HEK293 (cell line): ENCODE data around the gene NRP2.

ENCODE experiments used
- ELK4 ChIP-seq: IDR thresholded peaks from 2 replicates; pipeline ENCODE4 v1.6.1; 2011; ENCODE audit warnings: mild to moderate bottlenecking, low read depth, low read length, borderline replicate concordance
- GLIS1 ChIP-seq: fragments of 450-650 bp; formaldehyde crosslinking; IDR thresholded peaks from 2 replicates; pipeline ENCODE4 v1.5.1; 2016; ENCODE audit warnings: missing biosample characterization, missing genetic modification characterization
- GLIS2 ChIP-seq: fragments of 450-650 bp; formaldehyde crosslinking; IDR thresholded peaks from 2 replicates; pipeline ENCODE4 v1.5.1; 2016; ENCODE audit warnings: missing biosample characterization, missing genetic modification characterization
- HOXC10 ChIP-seq: sonication (generic); formaldehyde crosslinking; IDR thresholded peaks from 2 replicates; pipeline ENCODE4 v1.8.1; 2023; ENCODE audit warnings: mild to moderate bottlenecking, missing genetic modification reagents
- KLF16 ChIP-seq: fragments of 450-650 bp; formaldehyde crosslinking; IDR thresholded peaks from 2 replicates; pipeline ENCODE4 v1.5.1; 2017; ENCODE audit warnings: missing biosample characterization, missing genetic modification characterization
- MYNN ChIP-seq: fragments of 450-650 bp; formaldehyde crosslinking; IDR thresholded peaks from 2 replicates; pipeline ENCODE4 v1.5.1; 2016; ENCODE audit warnings: missing biosample characterization, missing genetic modification characterization, borderline replicate concordance
- OSR2 ChIP-seq: fragments of 450-650 bp; formaldehyde crosslinking; IDR thresholded peaks from 2 replicates; pipeline ENCODE4 v1.5.1; 2016; ENCODE audit warnings: missing biosample characterization, missing genetic modification characterization
- TCF7L2 ChIP-seq: IDR thresholded peaks from 2 replicates; pipeline ENCODE4 v1.6.1; 2011; ENCODE audit warnings: low read depth, mild to moderate bottlenecking, inconsistent platforms, low read length, moderate library complexity, borderline replicate concordance
- TRIM28 ChIP-seq: IDR thresholded peaks from 2 replicates; pipeline ENCODE4 v1.6.1; 2011; ENCODE audit warnings: low read length, control low read depth, borderline replicate concordance
- YY1 ChIP-seq: fragments of 450-650 bp; formaldehyde crosslinking; IDR thresholded peaks from 2 replicates; pipeline ENCODE4 v1.5.1; 2018; ENCODE audit warnings: missing biosample characterization, missing genetic modification characterization
- ZBTB1 ChIP-seq: fragments of 450-650 bp; formaldehyde crosslinking; IDR thresholded peaks from 2 replicates; pipeline ENCODE4 v1.5.1; 2016; ENCODE audit warnings: missing biosample characterization, missing genetic modification characterization
- ZBTB10 ChIP-seq: fragments of 450-650 bp; formaldehyde crosslinking; IDR thresholded peaks from 2 replicates; pipeline ENCODE4 v1.5.1; 2016; ENCODE audit warnings: missing biosample characterization, missing genetic modification characterization
- ZBTB44 ChIP-seq: fragments of 450-650 bp; IDR thresholded peaks from 2 replicates; pipeline ENCODE4 v1.5.1; 2018; ENCODE audit warnings: missing biosample characterization, mild to moderate bottlenecking, missing genetic modification characterization
- ZNF121 ChIP-seq: fragments of 450-650 bp; formaldehyde crosslinking; IDR thresholded peaks from 2 replicates; pipeline ENCODE4 v1.5.1; 2016; ENCODE audit warnings: missing biosample characterization, missing genetic modification characterization
- ZNF157 ChIP-seq: fragments of 450-650 bp; formaldehyde crosslinking; IDR thresholded peaks from 2 replicates; pipeline ENCODE4 v1.5.1; 2016; ENCODE audit warnings: missing biosample characterization, missing genetic modification characterization
- ZNF175 ChIP-seq: fragments of 450-650 bp; formaldehyde crosslinking; IDR thresholded peaks from 2 replicates; pipeline ENCODE4 v1.5.1; 2016; ENCODE audit warnings: missing biosample characterization, missing genetic modification characterization
- ZNF239 ChIP-seq: fragments of 450-650 bp; formaldehyde crosslinking; IDR thresholded peaks from 2 replicates; pipeline ENCODE4 v1.5.1; 2016; ENCODE audit warnings: missing biosample characterization, missing genetic modification characterization
- ZNF24 ChIP-seq: fragments of 450-650 bp; formaldehyde crosslinking; IDR thresholded peaks from 2 replicates; pipeline ENCODE4 v1.5.1; 2016; ENCODE audit warnings: missing biosample characterization, missing genetic modification characterization
- ZNF341 ChIP-seq: fragments of 450-650 bp; formaldehyde crosslinking; IDR thresholded peaks from 2 replicates; pipeline ENCODE4; 2016; ENCODE audit warnings: low read depth, missing biosample characterization, missing genetic modification characterization
- ZNF362 ChIP-seq: fragments of 450-650 bp; formaldehyde crosslinking; IDR thresholded peaks from 2 replicates; pipeline ENCODE4 v1.5.1; 2016; ENCODE audit warnings: missing biosample characterization, missing genetic modification characterization
- ZNF521 ChIP-seq: fragments of 450-650 bp; formaldehyde crosslinking; IDR thresholded peaks from 2 replicates; pipeline ENCODE4 v1.5.1; 2017; ENCODE audit warnings: missing biosample characterization, mild to moderate bottlenecking, missing genetic modification characterization
- ZNF530 ChIP-seq: fragments of 450-650 bp; formaldehyde crosslinking; IDR thresholded peaks from 2 replicates; pipeline ENCODE4 v1.5.1; 2016; ENCODE audit warnings: low read depth, missing biosample characterization, missing genetic modification characterization
- ZNF596 ChIP-seq: fragments of 450-650 bp; IDR thresholded peaks from 2 replicates; pipeline ENCODE4 v1.5.0; 2018; ENCODE audit warnings: missing biosample characterization, mild to moderate bottlenecking, missing genetic modification characterization, moderate library complexity
- ZNF639 ChIP-seq: fragments of 450-650 bp; formaldehyde crosslinking; IDR thresholded peaks from 2 replicates; pipeline ENCODE4 v1.5.1; 2016; ENCODE audit warnings: missing biosample characterization, missing genetic modification characterization
- TF ChIP-seq, protein P1 (sequence below): fragments of 450-650 bp; formaldehyde crosslinking; IDR thresholded peaks from 2 replicates; pipeline ENCODE4 v1.5.1; 2016; ENCODE audit warnings: missing biosample characterization, missing genetic modification characterization
- TF ChIP-seq, protein P2 (sequence below): fragments of 450-650 bp; formaldehyde crosslinking; IDR thresholded peaks from 2 replicates; pipeline ENCODE4 v1.5.1; 2016; ENCODE audit warnings: missing biosample characterization, missing genetic modification characterization, low read depth
- TF ChIP-seq, protein P3 (sequence below): fragments of 450-650 bp; formaldehyde crosslinking; IDR thresholded peaks from 2 replicates; pipeline ENCODE4 v1.5.1; 2016; ENCODE audit warnings: missing biosample characterization, missing genetic modification characterization

Gene NRP2

GRCh38 chr2:205680067-205680466 is 2.2 kb upstream of the NRP2 start (continued):
- no peak for TF ChIP-seq ZNF121 (tag by site-specific recombination)
- TF ChIP-seq, protein P1, sequence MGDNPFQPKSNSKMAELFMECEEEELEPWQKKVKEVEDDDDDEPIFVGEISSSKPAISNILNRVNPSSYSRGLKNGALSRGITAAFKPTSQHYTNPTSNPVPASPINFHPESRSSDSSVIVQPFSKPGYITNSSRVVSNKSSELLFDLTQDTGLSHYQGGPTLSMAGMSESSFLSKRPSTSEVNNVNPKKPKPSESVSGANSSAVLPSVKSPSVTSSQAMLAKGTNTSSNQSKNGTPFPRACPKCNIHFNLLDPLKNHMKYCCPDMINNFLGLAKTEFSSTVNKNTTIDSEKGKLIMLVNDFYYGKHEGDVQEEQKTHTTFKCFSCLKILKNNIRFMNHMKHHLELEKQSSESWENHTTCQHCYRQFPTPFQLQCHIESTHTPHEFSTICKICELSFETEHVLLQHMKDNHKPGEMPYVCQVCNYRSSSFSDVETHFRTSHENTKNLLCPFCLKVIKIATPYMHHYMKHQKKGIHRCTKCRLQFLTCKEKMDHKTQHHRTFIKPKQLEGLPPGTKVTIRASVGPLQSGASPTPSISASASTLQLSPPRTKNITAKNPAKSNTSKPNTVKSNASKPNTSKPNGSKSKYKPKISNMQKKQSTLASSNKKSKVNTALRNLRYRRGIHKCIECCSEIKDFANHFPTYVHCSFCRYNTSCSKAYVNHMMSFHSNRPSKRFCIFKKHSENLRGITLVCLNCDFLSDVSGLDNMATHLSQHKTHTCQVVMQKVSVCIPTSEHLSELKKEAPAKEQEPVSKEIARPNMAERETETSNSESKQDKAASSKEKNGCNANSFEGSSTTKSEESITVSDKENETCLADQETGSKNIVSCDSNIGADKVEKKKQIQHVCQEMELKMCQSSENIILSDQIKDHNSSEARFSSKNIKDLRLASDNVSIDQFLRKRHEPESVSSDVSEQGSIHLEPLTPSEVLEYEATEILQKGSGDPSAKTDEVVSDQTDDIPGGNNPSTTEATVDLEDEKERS, result no peak
- TF ChIP-seq, protein P2, sequence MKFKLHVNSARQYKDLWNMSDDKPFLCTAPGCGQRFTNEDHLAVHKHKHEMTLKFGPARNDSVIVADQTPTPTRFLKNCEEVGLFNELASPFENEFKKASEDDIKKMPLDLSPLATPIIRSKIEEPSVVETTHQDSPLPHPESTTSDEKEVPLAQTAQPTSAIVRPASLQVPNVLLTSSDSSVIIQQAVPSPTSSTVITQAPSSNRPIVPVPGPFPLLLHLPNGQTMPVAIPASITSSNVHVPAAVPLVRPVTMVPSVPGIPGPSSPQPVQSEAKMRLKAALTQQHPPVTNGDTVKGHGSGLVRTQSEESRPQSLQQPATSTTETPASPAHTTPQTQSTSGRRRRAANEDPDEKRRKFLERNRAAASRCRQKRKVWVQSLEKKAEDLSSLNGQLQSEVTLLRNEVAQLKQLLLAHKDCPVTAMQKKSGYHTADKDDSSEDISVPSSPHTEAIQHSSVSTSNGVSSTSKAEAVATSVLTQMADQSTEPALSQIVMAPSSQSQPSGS (tag by site-specific recombination), result no peak
- peak; percentile 64 for TF ChIP-seq GLIS1 (tag by site-specific recombination)
- TF ChIP-seq YY1 (tag by site-specific recombination), result no peak
- no peak for TF ChIP-seq ZBTB1 (tag by site-specific recombination)
- TF ChIP-seq TRIM28, result no peak
- no peak for TF ChIP-seq OSR2 (tag by site-specific recombination)
- peak; percentile 73 for TF ChIP-seq MYNN (tag by site-specific recombination)
- 0 out of 2 replicates have a peak, but pooled peaks have one; percentile 34 for TF ChIP-seq ZNF24 (tag by site-specific recombination)
- TF ChIP-seq TCF7L2, result no peak
- TF ChIP-seq, protein P3, sequence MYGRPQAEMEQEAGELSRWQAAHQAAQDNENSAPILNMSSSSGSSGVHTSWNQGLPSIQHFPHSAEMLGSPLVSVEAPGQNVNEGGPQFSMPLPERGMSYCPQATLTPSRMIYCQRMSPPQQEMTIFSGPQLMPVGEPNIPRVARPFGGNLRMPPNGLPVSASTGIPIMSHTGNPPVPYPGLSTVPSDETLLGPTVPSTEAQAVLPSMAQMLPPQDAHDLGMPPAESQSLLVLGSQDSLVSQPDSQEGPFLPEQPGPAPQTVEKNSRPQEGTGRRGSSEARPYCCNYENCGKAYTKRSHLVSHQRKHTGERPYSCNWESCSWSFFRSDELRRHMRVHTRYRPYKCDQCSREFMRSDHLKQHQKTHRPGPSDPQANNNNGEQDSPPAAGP (tag by site-specific recombination), result 0 out of 2 replicates have a peak, but pooled peaks have one; percentile 23
- no peak for TF ChIP-seq ZNF175 (tag by site-specific recombination)
- no peak for TF ChIP-seq ZNF341
- no peak for TF ChIP-seq ZNF521
- peak; percentile 73 for TF ChIP-seq ZBTB44 (tag by site-specific recombination)
- TF ChIP-seq ZNF596 (tag by site-specific recombination), result peak; percentile 68
- 0 out of 2 replicates have a peak, but pooled peaks have one; percentile 33 for TF ChIP-seq ZNF639 (tag by site-specific recombination)
- no peak for TF ChIP-seq ZNF157 (tag by site-specific recombination)
- no peak for TF ChIP-seq KLF16
- no peak for TF ChIP-seq ZBTB10
- no peak for TF ChIP-seq ELK4
- no peak for TF ChIP-seq HOXC10
- no peak for TF ChIP-seq ZNF362
- no peak for TF ChIP-seq ZNF239 (tag by site-specific recombination)
- no peak for TF ChIP-seq ZNF530 (tag by site-specific recombination)
- TF ChIP-seq GLIS2 (tag by site-specific recombination), result peak; percentile 25; the same call in 1 of the 2 replicates
